Esophagus muscularis mucosa (tissue), 4 donors: ENCODE data around the gene TM9SF3. TPM values are rescaled to one million over a fixed set of nuclear protein-coding genes. Genes with fewer than 3 reads are reported as not detected.
A peak's percentile ranks its signal among the peaks of the same experiment; 100 is the strongest.

Experiments
- DNase-seq: peaks from one replicate; pipeline ENCODE4 v3.0.0-alpha.2; 2017; ENCODE audit errors: extremely low spot score
- H3K27ac ChIP-seq, 4 donors: fragments of 200-600 bp; sonication (generic); replicated peaks in 1 of 4; 1 replicate in 3 of 4; 2 replicates in 1 of 4; pipeline ENCODE4 v1.5.1; 2016 to 2019; ENCODE audit warnings: mild to moderate bottlenecking in 1 of 4
- H3K27me3 ChIP-seq, 4 donors: fragments of 200-600 bp; sonication (generic); one replicate each; pipeline versions ENCODE4 v1.5.1 to v1.6.0; 2016 to 2019
- H3K36me3 ChIP-seq, 4 donors: fragments of 200-600 bp; sonication (generic); one replicate each; pipeline ENCODE4 v1.5.1; 2016 to 2019
- H3K4me1 ChIP-seq, 4 donors: fragments of 200-600 bp; sonication (generic); one replicate each; pipeline ENCODE4 v1.5.1; 2016 to 2019
- H3K4me3 ChIP-seq, 4 donors: fragments of 200-600 bp; sonication (generic); 1 replicate in 2 of 4; 2 replicates in 2 of 4; pipeline ENCODE4 v1.5.1; 2016 to 2019; ENCODE audit warnings: mild to moderate bottlenecking in 4 of 4, moderate library complexity in 1 of 4
- H3K9me3 ChIP-seq, 4 donors: fragments of 200-600 bp; sonication (generic); 1 replicate in 3 of 4; 2 replicates in 1 of 4; pipeline ENCODE4 v1.5.1; 2016 to 2019
- EP300 ChIP-seq: sonication (generic); formaldehyde crosslinking; IDR thresholded peaks from one replicate; pipeline ENCODE4 v1.6.1; 2017; ENCODE audit warnings: antibody characterized with exemption
- POLR2A ChIP-seq: fragments of 450-650 bp; IDR thresholded peaks from one replicate; pipeline ENCODE4 v1.6.1; 2017; ENCODE audit warnings: antibody characterized with exemption, moderate library complexity, mild to moderate bottlenecking, low read depth
- POLR2AphosphoS5 ChIP-seq, 2 donors: sonication (generic); formaldehyde crosslinking; IDR thresholded peaks; one replicate each; pipeline ENCODE4 v1.6.1; 2017; ENCODE audit warnings: antibody characterized with exemption in 2 of 2
- WGBS: methylation state at CpG from one replicate; pipeline ENCODE4 v1.1.5; 2018; 5-methylcytosine and 5-hydroxymethylcytosine counted together
- intact Hi-C: fragments of 100-400 bp; cut with DNase I; formaldehyde crosslinking; loops from one replicate; pipeline ENCODE4 v1.15.1; 2023
- total RNA-seq, 4 donors: library from RNA; depleted of rRNA; stranded (reverse); fragments of >200 nt; gene quantifications; one replicate each; pipeline versions ENCODE4 v1.1.0 to v1.2.1, GENCODE V29; 2016
- TF ChIP-seq, protein P1 (sequence below), 3 experiments: fragments of 200-600 bp in 2 of 3; fragments of 450-650 bp in 1 of 3; sonication (generic) in 2 of 3; IDR thresholded peaks; one replicate each; pipeline ENCODE4 v1.5.1; 2017 to 2019; ENCODE audit warnings: antibody characterized with exemption in 3 of 3, mild to moderate bottlenecking in 2 of 3, moderate library complexity in 1 of 3

TM9SF3 gene
- total RNA-seq, 4 donors from 2014 or later = 72.0 to 110 (median 90.5) TPM

DNA sequence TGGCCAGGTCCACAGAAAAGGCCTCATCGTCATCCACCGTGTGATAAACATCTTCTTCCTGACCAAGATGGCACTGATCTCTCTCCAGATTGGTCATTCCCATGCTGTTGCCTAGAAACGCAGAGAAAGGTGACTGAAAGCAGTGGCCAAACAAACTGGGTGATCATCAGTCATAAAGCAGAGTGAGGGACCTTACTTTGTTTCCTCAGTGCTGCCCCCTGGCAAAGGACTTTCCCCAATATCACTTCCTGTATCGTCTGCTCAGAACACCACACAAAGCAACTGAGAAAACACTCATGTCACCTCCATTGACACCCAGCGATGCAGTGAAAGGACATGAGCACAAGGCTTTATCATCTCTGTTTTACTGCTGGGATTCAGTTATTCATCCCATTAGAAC is 40.0 kb upstream of the TM9SF3 start:
- intact Hi-C loops = no loop called here
- Histone ChIP-seq H3K36me3 (no peaks in the 10 kb centered on the region), H3K27me3 (no peaks in the 10 kb centered on the region), H3K4me3 (no peak overlapping the region), H3K27ac (no peak overlapping the region), H3K9me3 (no peaks in the 10 kb centered on the region), H3K4me1 (no peaks in the 10 kb centered on the region)
- WGBS = 75% methylated on average over 5 of the region's 5 CpGs
- TF ChIP-seq, protein P1, sequence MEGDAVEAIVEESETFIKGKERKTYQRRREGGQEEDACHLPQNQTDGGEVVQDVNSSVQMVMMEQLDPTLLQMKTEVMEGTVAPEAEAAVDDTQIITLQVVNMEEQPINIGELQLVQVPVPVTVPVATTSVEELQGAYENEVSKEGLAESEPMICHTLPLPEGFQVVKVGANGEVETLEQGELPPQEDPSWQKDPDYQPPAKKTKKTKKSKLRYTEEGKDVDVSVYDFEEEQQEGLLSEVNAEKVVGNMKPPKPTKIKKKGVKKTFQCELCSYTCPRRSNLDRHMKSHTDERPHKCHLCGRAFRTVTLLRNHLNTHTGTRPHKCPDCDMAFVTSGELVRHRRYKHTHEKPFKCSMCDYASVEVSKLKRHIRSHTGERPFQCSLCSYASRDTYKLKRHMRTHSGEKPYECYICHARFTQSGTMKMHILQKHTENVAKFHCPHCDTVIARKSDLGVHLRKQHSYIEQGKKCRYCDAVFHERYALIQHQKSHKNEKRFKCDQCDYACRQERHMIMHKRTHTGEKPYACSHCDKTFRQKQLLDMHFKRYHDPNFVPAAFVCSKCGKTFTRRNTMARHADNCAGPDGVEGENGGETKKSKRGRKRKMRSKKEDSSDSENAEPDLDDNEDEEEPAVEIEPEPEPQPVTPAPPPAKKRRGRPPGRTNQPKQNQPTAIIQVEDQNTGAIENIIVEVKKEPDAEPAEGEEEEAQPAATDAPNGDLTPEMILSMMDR (IDR thresholded peaks at IDR 0.05) = no peak
- TF ChIP-seq POLR2A (no peak), EP300 (no peak), POLR2AphosphoS5 (IDR thresholded peaks at IDR 0.05) (no peak)
- no peak for DNase-seq

DNA sequence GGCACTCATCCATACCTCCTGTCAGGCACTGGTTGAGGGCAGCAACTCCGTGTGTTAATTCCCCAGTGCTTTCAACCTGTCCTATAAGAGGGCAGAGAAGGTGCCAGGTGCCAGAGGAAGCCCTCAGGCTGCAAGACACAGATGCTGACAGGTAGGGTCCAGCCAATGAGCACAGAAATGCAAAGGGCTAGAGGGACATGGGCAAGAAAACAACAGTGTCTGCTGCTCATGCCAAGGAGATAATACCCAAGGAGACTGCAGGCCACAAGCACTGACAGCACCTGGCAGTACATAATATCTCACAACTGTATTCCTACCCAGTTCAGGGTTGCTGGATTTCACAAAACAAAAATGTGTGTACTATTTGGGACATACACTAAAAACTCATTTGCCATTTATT is 38.4 kb upstream of the TM9SF3 start:
- TF ChIP-seq, protein P1 (IDR thresholded peaks at IDR 0.05) = no peak
- no peak for TF ChIP-seq POLR2A
- TF ChIP-seq EP300 = no peak
- no peak for TF ChIP-seq POLR2AphosphoS5 (IDR thresholded peaks at IDR 0.05)
- intact Hi-C loops = no loop called here
- no peak for DNase-seq
- 56% methylated on average over 1 of the region's 1 CpG for WGBS
- H3K27ac ChIP-seq = no peak overlapping the region
- H3K4me3 ChIP-seq = no peak overlapping the region
- H3K27me3 ChIP-seq = no peaks in the 10 kb centered on the region
- H3K9me3 ChIP-seq = no peaks in the 10 kb centered on the region
- H3K36me3 ChIP-seq = no peaks in the 10 kb centered on the region
- H3K4me1 ChIP-seq = peaks cover 1 to 3% (median 2%) of the 10 kb centered on the region in 4 donors

DNA sequence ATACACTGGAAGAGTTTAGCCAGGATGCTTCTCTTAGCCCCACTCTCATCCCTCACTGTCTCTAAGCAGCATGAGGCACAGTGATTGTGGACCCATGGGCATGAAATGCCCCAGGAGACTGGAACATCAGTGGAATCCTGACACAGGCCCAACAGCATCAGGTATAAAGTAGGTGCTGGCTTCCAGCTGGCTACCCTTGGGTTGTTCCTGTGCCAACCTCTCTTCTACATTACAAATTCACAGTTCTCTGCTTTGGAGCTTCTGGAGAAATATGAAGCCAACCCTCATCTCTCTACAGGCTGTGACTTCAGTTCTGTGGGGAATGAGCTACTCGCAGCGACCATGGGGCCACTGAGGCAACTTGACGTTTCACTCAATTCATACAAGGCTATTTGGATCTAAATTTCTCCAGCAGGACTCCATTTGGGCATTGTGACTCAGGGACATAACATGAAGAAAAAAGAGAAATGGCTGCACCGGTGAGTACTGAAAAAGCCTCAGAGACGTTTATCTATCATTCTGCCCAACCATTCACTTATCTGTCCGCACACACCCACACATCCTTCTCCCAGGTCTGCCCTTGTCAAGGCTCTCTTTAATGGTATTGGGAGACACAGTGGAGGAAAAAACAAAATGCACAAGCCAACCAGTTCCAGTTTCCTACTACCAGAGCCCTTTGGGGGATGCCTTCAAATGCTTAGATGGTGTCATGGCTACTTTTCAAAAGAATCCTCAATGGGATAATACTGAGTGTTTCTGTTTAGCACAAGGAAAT is 35.4 kb upstream of the TM9SF3 start:
- no peak for DNase-seq
- WGBS = 83% methylated on average over 6 of the region's 6 CpGs
- Histone ChIP-seq H3K36me3 (no peaks in the 10 kb centered on the region), H3K27ac (no peak overlapping the region), H3K4me1 (peaks cover 25 to 29% (median 27%) of the 10 kb centered on the region in 4 donors), H3K27me3 (no peaks in the 10 kb centered on the region), H3K4me3 (no peak overlapping the region), H3K9me3 (no peaks in the 10 kb centered on the region)
- intact Hi-C loops = no loop called here
- TF ChIP-seq EP300 = no peak

DNA sequence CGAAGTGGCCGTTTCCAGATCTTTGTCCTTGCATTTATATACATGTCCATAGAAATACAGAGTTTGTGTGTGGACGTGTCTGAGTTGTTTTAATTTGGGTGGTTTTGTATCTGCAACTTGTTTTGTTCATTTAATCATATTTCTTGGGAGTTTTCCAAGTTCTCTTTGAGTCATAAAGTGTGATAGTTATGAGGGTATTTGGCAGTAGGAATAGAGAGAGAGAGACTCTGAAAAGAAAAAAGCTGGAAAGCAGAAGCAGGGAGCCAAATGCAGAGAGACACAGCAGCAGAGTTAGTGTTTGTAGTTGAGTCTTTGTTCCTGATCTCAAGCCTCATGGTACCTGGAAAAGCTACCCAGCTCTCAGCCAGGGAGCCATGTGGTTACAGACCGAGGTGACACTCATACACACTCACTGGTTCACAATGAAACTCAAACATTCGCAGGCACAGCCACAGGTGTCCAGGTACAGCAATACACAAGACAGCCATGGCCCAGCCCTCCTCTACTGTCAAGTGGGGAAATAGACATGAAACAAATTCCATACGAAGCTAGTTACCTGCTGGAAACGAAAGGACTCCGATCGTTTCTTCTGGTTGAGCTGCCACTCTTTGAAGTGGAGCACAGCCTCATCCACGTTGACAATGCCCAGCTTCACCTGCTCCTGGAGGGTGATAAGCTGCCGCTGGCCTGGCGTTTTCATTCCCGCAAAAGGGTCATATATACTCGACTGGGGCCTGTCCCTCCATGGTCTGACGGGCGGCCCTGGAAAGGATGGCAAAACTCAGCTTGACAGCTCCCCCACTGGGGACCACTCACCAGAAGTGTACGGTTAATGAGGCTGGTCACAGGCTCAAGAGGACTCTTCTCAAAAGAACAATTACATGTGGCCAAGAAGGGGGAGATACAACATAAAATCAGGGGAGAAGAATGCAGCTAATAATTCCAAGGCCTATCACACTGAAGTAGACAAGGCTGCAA is 33.3 kb upstream of the TM9SF3 start:
- no peak overlapping the region for H3K4me3 ChIP-seq
- DNase-seq = no peak
- no peaks in the 10 kb centered on the region for H3K27me3 ChIP-seq
- WGBS = 82% methylated on average over 15 of the region's 17 CpGs
- H3K9me3 ChIP-seq = no peaks in the 10 kb centered on the region
- intact Hi-C loops = no loop called here
- no peaks in the 10 kb centered on the region for H3K36me3 ChIP-seq
- no peak for TF ChIP-seq POLR2AphosphoS5 (IDR thresholded peaks at IDR 0.05)
- TF ChIP-seq, protein P1 (IDR thresholded peaks at IDR 0.05) = no peak
- no peak for TF ChIP-seq POLR2A
- TF ChIP-seq EP300 = no peak
- peaks cover 25 to 30% (median 27%) of the 10 kb centered on the region in 4 donors for H3K4me1 ChIP-seq
- peak overlapping the region in 1 of 4 donors; percentile 65 for H3K27ac ChIP-seq

DNA sequence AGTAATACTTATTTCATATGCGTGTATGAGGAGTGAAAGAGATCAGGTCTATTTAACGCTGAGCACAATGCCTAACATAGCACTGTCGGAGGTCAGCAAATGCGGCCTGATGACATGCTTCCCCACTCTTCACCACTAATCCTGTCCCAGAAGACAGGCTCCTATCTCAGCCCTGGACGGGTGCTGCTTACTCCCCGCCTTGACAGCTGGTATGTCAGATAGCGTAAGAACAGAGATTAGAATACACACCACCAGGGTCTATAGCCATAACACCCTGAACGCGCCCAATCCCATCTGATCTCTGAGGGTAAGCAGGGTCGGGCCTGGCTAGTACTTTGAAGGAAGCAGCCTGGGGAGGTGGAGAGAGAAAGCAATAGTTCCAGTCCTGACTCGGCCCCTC is 32.3 kb upstream of the TM9SF3 start:
- DNase-seq = no peak
- H3K4me3 ChIP-seq = no peak overlapping the region
- no peaks in the 10 kb centered on the region for H3K27me3 ChIP-seq
- no peaks in the 10 kb centered on the region for H3K36me3 ChIP-seq
- intact Hi-C loops = no loop called here
- H3K4me1 ChIP-seq = peaks cover 25 to 30% (median 27%) of the 10 kb centered on the region in 4 donors
- H3K27ac ChIP-seq = peak overlapping the region in 2 of 4 donors; percentile 41 to 65
- TF ChIP-seq POLR2A = no peak
- TF ChIP-seq, protein P1 (IDR thresholded peaks at IDR 0.05) = no peak
- 85% methylated on average over 11 of the region's 11 CpGs for WGBS
- H3K9me3 ChIP-seq = no peaks in the 10 kb centered on the region
